ENCODE results near the gene KRTAP10-10. TPM values are rescaled to one million over a fixed set of nuclear protein-coding genes. Genes with fewer than 3 reads are reported as not detected.

KRTAP10-10 gene
- total and polyA plus RNA-seq, 2 donors (not counting 1 experiment from before 2014, with no cell fraction given): not detected

- Histone ChIP-seq H3K27ac (ENCODE audit: insufficient read depth, low read length) (no peak within 1 kb of the TSS), H2AFZ (ENCODE audit: low read length) (no peak within 1 kb of the TSS), H3K4me2 (ENCODE audit: extremely low read depth, insufficient read depth, low read length) (no peak within 1 kb of the TSS), H3K9ac (ENCODE audit: insufficient read depth, low read length) (no peak within 1 kb of the TSS), H3K4me1 (ENCODE audit: control insufficient read depth, extremely low read depth, insufficient read depth, low read length) (no peaks in the 10 kb centered on the region), H4K20me1 (ENCODE audit: control insufficient read depth, extremely low read depth, insufficient read depth, low read length) (no peaks in the 10 kb centered on the region), H3K4me3 (replicated peaks in 1 of 4; ENCODE audit: control extremely low read depth in 1 of 4, insufficient read depth in 1 of 4, low read depth in 3 of 4, low read length in 4 of 4) (no peak within 1 kb of the TSS), H3K27me3 (ENCODE audit: control insufficient read depth, insufficient read depth, low read length) (peaks cover 4% of the 10 kb centered on the region), H3K9me3 (ENCODE audit: control insufficient read depth, insufficient read depth, low read depth, low read length) (no peaks in the 10 kb centered on the region), H3K79me2 (ENCODE audit: control insufficient read depth, insufficient read depth, low read length) (no peaks in the 10 kb centered on the region), H3K36me3 (ENCODE audit: control insufficient read depth, insufficient read depth, low read length) (no peaks in the 10 kb centered on the region)
- TF ChIP-seq CTCF (conservative IDR thresholded peaks at IDR 0.05 in 1 of 2, IDR thresholded peaks at IDR 0.05 in 1 of 2; ENCODE audit: low read depth in 1 of 2, low read length in 2 of 2) (no peak), EZH2 (IDR thresholded peaks at IDR 0.05; ENCODE audit: low read length, missing control alignments) (no peak)
- no peak for DNase-seq (ENCODE audit: low read depth in 2 of 2)
Measured at GRCh38 chr21:44592446-44593311, 44.5 kb upstream of the KRTAP10-10 start, which contains the start of gene KRTAP10-6. KRTAP10-6 (minus strand) TSS chr21:44592505; CDS start chr21:44592484, 21 bp downstream.

DNA sequence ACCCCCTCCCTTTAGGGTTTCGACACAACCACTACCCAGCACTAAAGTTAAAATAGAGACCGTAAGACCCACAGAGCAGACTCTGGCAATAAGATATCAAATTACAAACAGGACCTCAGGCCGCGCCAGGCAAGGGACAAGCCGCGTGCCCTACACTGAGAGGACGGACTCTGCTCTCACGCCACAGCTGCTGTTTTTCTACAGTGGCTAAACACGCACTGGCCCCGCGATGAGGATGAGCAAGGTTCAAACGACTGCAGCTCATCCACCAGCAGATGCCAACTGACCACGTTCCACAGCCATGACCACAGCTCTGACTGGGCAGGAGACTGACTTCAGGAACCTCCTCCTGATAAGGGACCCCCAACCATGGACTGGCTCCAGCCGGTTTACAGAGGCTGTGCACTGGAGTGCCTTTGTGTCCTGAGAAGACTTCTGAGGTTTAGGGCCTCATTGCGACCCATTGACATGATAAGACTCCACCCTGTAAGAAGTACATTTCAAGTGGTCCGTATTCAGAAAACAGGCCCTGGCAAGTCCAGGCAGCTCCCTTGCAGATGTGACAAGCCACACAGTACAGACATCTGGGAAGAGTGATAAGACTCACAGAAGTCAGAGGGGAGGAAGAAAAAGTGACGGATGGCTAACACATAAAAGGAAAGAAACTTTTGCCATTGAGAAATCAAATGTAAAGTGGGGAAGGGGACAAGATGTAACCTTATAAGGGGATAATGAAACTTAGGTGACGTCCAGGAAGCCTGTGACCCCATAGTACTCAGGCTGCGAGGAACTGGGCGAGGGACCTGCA is 43.4 kb upstream of the KRTAP10-10 start:
- peak in 1 of 2 donors; percentile 1 for DNase-seq (ENCODE audit: low read depth in 2 of 2)
- Histone ChIP-seq H3K27me3 (ENCODE audit: control insufficient read depth, insufficient read depth, low read length) (peaks cover 4% of the 10 kb centered on the region), H3K9ac (ENCODE audit: insufficient read depth, low read length) (no peak overlapping the region), H3K9me3 (ENCODE audit: control insufficient read depth, insufficient read depth, low read depth, low read length) (no peaks in the 10 kb centered on the region), H3K27ac (ENCODE audit: insufficient read depth, low read length) (no peak overlapping the region), H2AFZ (ENCODE audit: low read length) (no peak overlapping the region), H3K4me3 (replicated peaks in 1 of 4; ENCODE audit: control extremely low read depth in 1 of 4, insufficient read depth in 1 of 4, low read depth in 3 of 4, low read length in 4 of 4) (no peak overlapping the region), H3K79me2 (ENCODE audit: control insufficient read depth, insufficient read depth, low read length) (no peaks in the 10 kb centered on the region), H3K4me2 (ENCODE audit: extremely low read depth, insufficient read depth, low read length) (no peak overlapping the region), H3K36me3 (ENCODE audit: control insufficient read depth, insufficient read depth, low read length) (no peaks in the 10 kb centered on the region), H3K4me1 (ENCODE audit: control insufficient read depth, extremely low read depth, insufficient read depth, low read length) (no peaks in the 10 kb centered on the region), H4K20me1 (ENCODE audit: control insufficient read depth, extremely low read depth, insufficient read depth, low read length) (no peaks in the 10 kb centered on the region)
- TF ChIP-seq CTCF (conservative IDR thresholded peaks at IDR 0.05 in 1 of 2, IDR thresholded peaks at IDR 0.05 in 1 of 2; ENCODE audit: low read depth in 1 of 2, low read length in 2 of 2) (no peak), EZH2 (IDR thresholded peaks at IDR 0.05; ENCODE audit: low read length, missing control alignments) (no peak)

GRCh38 chr21:44594406-44594916 is 42.7 kb upstream of the KRTAP10-10 start:
- H3K4me1 ChIP-seq (ENCODE audit: control insufficient read depth, extremely low read depth, insufficient read depth, low read length): no peaks in the 10 kb centered on the region
- no peaks in the 10 kb centered on the region for H3K9me3 ChIP-seq (ENCODE audit: control insufficient read depth, insufficient read depth, low read depth, low read length)
- H3K27ac ChIP-seq (ENCODE audit: insufficient read depth, low read length): no peak overlapping the region
- DNase-seq (ENCODE audit: low read depth in 2 of 2): no peak
- no peak overlapping the region for H2AFZ ChIP-seq (ENCODE audit: low read length)
- no peaks in the 10 kb centered on the region for H3K36me3 ChIP-seq (ENCODE audit: control insufficient read depth, insufficient read depth, low read length)
- no peaks in the 10 kb centered on the region for H4K20me1 ChIP-seq (ENCODE audit: control insufficient read depth, extremely low read depth, insufficient read depth, low read length)
- no peak overlapping the region for H3K4me3 ChIP-seq (replicated peaks in 1 of 4; ENCODE audit: control extremely low read depth in 1 of 4, insufficient read depth in 1 of 4, low read depth in 3 of 4, low read length in 4 of 4)
- peaks cover 4% of the 10 kb centered on the region for H3K27me3 ChIP-seq (ENCODE audit: control insufficient read depth, insufficient read depth, low read length)
- no peak overlapping the region for H3K9ac ChIP-seq (ENCODE audit: insufficient read depth, low read length)
- H3K79me2 ChIP-seq (ENCODE audit: control insufficient read depth, insufficient read depth, low read length): no peaks in the 10 kb centered on the region
- TF ChIP-seq CTCF (conservative IDR thresholded peaks at IDR 0.05 in 1 of 2, IDR thresholded peaks at IDR 0.05 in 1 of 2; ENCODE audit: low read depth in 1 of 2, low read length in 2 of 2) (no peak), EZH2 (IDR thresholded peaks at IDR 0.05; ENCODE audit: low read length, missing control alignments) (no peak)
- no peak overlapping the region for H3K4me2 ChIP-seq (ENCODE audit: extremely low read depth, insufficient read depth, low read length)

Measured in fibroblast of lung (primary cell).